ENCODE measurements around the gene KRT40. TPM values are rescaled to one million over a fixed set of nuclear protein-coding genes. Genes with fewer than 3 reads are reported as not detected.

Gene KRT40
- total and polyA plus RNA-seq, 2 donors (not counting 1 experiment from before 2014, with no cell fraction given) = not detected

- intact Hi-C loops (cut with micrococcal nuclease) = no loop called here
- no peak for ATAC-seq (ENCODE audit: low read depth)
- Histone ChIP-seq H3K9me3 (ENCODE audit: control extremely low read depth in 1 of 3, control insufficient read depth in 2 of 3, insufficient read depth in 1 of 3, low read length in 2 of 3) (no peaks in the 10 kb centered on the region), H3K9ac (ENCODE audit: low read length) (no peak overlapping the region), H3K36me3 (replicated peaks in 1 of 2; ENCODE audit: control extremely low read depth in 1 of 2, control insufficient read depth in 1 of 2, extremely low read depth in 1 of 2, insufficient read depth in 2 of 2, low read length in 1 of 2) (no peaks in the 10 kb centered on the region), H3K4me2 (replicated peaks; ENCODE audit: low read depth, low read length, poor library complexity, severe bottlenecking) (no peak overlapping the region), H3K27me3 (replicated peaks in 1 of 4; ENCODE audit: control extremely low read depth in 1 of 4, control insufficient read depth in 3 of 4, insufficient read depth in 4 of 4, low read length in 3 of 4) (peaks cover 0 to 21% (median 16%) of the 10 kb centered on the region in 4 experiments), H3K4me3 (ENCODE audit: control extremely low read depth in 1 of 5, extremely low read depth in 1 of 5, insufficient read depth in 1 of 5, low read depth in 2 of 5, low read length in 4 of 5) (no peak overlapping the region), H3K79me2 (ENCODE audit: control insufficient read depth, insufficient read depth, low read length) (no peaks in the 10 kb centered on the region), H4K20me1 (ENCODE audit: control insufficient read depth, insufficient read depth, low read length, poor library complexity, severe bottlenecking) (no peaks in the 10 kb centered on the region), H3K27ac (ENCODE audit: low read length in 2 of 2) (no peak overlapping the region), H3K4me1 (ENCODE audit: control insufficient read depth in 2 of 2, insufficient read depth in 2 of 2, low read length in 2 of 2) (no peaks in the 10 kb centered on the region), H2AFZ (ENCODE audit: insufficient read depth, low read depth, low read length, poor library complexity, severe bottlenecking) (no peak overlapping the region)
- ChIA-PET CTCF (interaction anchor here (1.4 to 2.3 kb wide), 2 partner anchors 9 to 11 kb away, joined by 3 to 7 read pairs; no protein-coding TSS in a partner anchor), POLR2A (no interaction called here)
- no peaks in the 10 kb centered on the region for H3K4me1 Mint-ChIP-seq
- H3K4me3 Mint-ChIP-seq = no peak overlapping the region
- no peak overlapping the region for H3K27ac Mint-ChIP-seq
- H3K27me3 Mint-ChIP-seq = peaks cover 58% of the 10 kb centered on the region
- DNase-seq = no peak
- H3K9me3 Mint-ChIP-seq (ENCODE audit: insufficient read depth) = no peaks in the 10 kb centered on the region
- TF ChIP-seq CTCF (IDR thresholded peaks at IDR 0.05) (no peak), EZH2 (IDR thresholded peaks at IDR 0.05; ENCODE audit: borderline replicate concordance, insufficient read depth, low read depth, low read length, poor library complexity, severe bottlenecking) (no peak)
- no CpG with 5 or more reads among the region's 1 CpG for WGBS (ENCODE audit: insufficient coverage)
Observed at GRCh38 chr17:40952661-40953060, 31.5 kb downstream of the KRT40 start.

- CTCF ChIA-PET = interaction anchor here (1.2 to 2.3 kb wide), 3 partner anchors 10 to 14 kb away, joined by 3 to 7 read pairs (median 3); partner anchors contain the start of gene KRT39
- Mint-ChIP-seq H3K27me3 (peaks cover 61% of the 10 kb centered on the region), H3K4me3 (no peak overlapping the region), H3K9me3 (ENCODE audit: insufficient read depth) (no peaks in the 10 kb centered on the region), H3K27ac (no peak overlapping the region), H3K4me1 (no peaks in the 10 kb centered on the region)
- Histone ChIP-seq H3K9me3 (ENCODE audit: control extremely low read depth in 1 of 3, control insufficient read depth in 2 of 3, insufficient read depth in 1 of 3, low read length in 2 of 3) (no peaks in the 10 kb centered on the region), H2AFZ (ENCODE audit: insufficient read depth, low read depth, low read length, poor library complexity, severe bottlenecking) (no peak overlapping the region), H3K9ac (ENCODE audit: low read length) (no peak overlapping the region), H3K27ac (ENCODE audit: low read length in 2 of 2) (no peak overlapping the region), H3K4me1 (ENCODE audit: control insufficient read depth in 2 of 2, insufficient read depth in 2 of 2, low read length in 2 of 2) (no peaks in the 10 kb centered on the region), H3K27me3 (replicated peaks in 1 of 4; ENCODE audit: control extremely low read depth in 1 of 4, control insufficient read depth in 3 of 4, insufficient read depth in 4 of 4, low read length in 3 of 4) (peaks cover 0 to 21% (median 17%) of the 10 kb centered on the region in 4 experiments), H3K4me3 (ENCODE audit: control extremely low read depth in 1 of 5, extremely low read depth in 1 of 5, insufficient read depth in 1 of 5, low read depth in 2 of 5, low read length in 4 of 5) (no peak overlapping the region), H3K79me2 (ENCODE audit: control insufficient read depth, insufficient read depth, low read length) (no peaks in the 10 kb centered on the region), H4K20me1 (ENCODE audit: control insufficient read depth, insufficient read depth, low read length, poor library complexity, severe bottlenecking) (no peaks in the 10 kb centered on the region), H3K36me3 (replicated peaks in 1 of 2; ENCODE audit: control extremely low read depth in 1 of 2, control insufficient read depth in 1 of 2, extremely low read depth in 1 of 2, insufficient read depth in 2 of 2, low read length in 1 of 2) (no peaks in the 10 kb centered on the region), H3K4me2 (replicated peaks; ENCODE audit: low read depth, low read length, poor library complexity, severe bottlenecking) (no peak overlapping the region)
- ATAC-seq (ENCODE audit: low read depth) = no peak
- no peak for DNase-seq
- WGBS (ENCODE audit: insufficient coverage) = no CpG with 5 or more reads among the region's 2 CpGs
- POLR2A ChIA-PET = no interaction called here
- intact Hi-C loops (cut with micrococcal nuclease) = no loop called here
- TF ChIP-seq EZH2 (IDR thresholded peaks at IDR 0.05; ENCODE audit: borderline replicate concordance, insufficient read depth, low read depth, low read length, poor library complexity, severe bottlenecking) (no peak), CTCF (IDR thresholded peaks at IDR 0.05) (no peak)
Observed at GRCh38 chr17:40952154-40952553, 32.0 kb downstream of the KRT40 start.
